DMS 273 treated with DMSO at 0.1 percent for 48 hours (cell line): ENCODE measurements around the gene SDHD.
"Not testable (repeated sequence)": the region's sequence is repeated elsewhere in the genome, so short reads cannot be mapped to it uniquely, and the experiment has no call there.

Experiments used
- DNase-seq: peaks from one replicate; lab custom pipeline; 2025; lab: John Stamatoyannopoulos, UW

SDHD gene

GRCh38 chr11:112086422-112087191, at the start of gene SDHD, which contains the start of gene TIMM8B:
TSS of gene SDHD (plus strand) at chr11:112086873. CDS start at chr11:112086908, 35 bp downstream.
TSS of gene TIMM8B (minus strand) at chr11:112086756. CDS start at chr11:112086723, 33 bp downstream.
- peak; percentile 83 for DNase-seq

- DNase-seq = no peak
Observed at GRCh38 chr11:112037527-112037926, 49.1 kb upstream of the SDHD start.

- no peak for DNase-seq
Observed at GRCh38 chr11:112042161-112042960, 44.3 kb upstream of the SDHD start.

DNA sequence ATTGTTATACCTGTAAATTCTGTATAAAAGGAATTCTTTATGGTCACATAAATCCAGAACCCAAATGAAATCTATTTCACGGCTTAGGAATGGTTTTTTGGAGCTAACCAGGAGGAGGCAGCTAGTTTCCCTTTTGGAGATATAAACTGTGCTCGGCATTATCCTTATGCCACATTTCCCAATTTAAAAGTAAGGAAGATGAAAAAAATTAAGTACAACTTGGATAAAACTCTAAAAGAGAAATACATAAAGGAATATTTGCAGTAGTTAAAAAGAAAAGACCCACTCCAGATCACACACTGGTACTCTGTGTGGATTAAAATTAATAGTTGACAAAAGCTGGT, 43.7 kb upstream of the SDHD start:
- DNase-seq = no peak

GRCh38 chr11:112044961-112045360, 41.7 kb upstream of the SDHD start:
- DNase-seq = no peak

GRCh38 chr11:112046647-112047046, 40.0 kb upstream of the SDHD start:
- not testable (repeated sequence) for DNase-seq

DNA sequence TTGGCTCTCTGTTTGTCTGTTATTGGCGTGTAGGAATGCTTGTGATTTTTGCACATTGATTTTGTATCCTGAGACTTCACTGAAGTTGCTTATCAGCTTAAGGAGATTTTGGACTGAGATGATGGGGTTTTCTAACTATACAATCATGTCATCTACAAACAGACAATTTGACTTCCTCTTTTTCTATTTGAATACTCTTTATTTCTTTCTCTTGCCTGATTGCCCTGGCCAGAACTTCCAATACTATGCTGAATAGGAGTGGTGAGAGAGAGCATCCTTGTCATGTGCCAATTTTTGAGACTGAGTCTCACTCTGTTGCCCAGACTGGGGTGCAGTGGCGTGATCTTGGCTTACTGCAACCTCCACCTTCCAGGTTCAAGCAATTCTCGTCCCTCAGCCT, 38.4 kb upstream of the SDHD start:
- DNase-seq = not testable (repeated sequence)

GRCh38 chr11:112049777-112050176, 36.9 kb upstream of the SDHD start:
- DNase-seq = no peak

GRCh38 chr11:112050721-112051120, 36.0 kb upstream of the SDHD start:
- no peak for DNase-seq

DNA sequence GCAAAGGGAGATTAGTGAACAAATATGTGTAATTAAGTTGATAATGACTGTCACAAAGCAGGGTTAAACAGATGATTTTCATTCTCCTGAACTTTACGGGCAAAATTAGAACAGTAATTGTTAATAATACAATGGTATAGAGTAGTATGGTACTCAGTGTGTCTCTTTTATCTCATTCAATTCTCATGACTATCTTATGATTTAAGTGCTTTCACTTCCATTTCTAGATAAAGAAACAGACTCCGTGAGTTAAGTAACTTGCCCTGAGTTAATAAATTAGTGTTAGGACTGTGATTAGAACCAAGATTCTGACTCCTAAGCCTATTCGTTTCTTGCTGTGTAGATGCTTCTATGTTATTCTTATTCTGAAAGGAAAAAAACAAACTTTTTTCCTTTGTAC, 34.9 kb upstream of the SDHD start:
- DNase-seq = no peak

GRCh38 chr11:112057170-112057569, 29.5 kb upstream of the SDHD start:
- no peak for DNase-seq

- DNase-seq = no peak
Observed at GRCh38 chr11:112058103-112058502, 28.6 kb upstream of the SDHD start.

DNA sequence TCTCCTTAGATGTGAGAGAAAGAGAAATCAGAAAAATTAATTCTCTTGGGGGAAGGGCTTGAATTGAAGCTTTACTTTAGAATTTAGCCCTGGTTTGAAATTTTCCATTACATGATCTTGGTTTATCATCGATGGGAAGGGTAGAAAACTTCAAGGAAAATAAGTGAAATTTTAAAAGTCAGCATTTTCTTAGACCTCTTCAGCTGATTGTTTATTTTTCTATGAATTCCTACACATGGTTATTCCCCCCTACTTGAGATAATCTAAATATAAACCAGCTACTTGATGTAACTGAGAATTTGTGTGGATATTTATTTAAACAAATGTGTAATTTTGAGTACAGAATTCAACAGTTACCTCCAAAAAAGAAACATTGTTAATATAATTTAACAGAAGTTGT, 23.8 kb upstream of the SDHD start:
- no peak for DNase-seq

DNA sequence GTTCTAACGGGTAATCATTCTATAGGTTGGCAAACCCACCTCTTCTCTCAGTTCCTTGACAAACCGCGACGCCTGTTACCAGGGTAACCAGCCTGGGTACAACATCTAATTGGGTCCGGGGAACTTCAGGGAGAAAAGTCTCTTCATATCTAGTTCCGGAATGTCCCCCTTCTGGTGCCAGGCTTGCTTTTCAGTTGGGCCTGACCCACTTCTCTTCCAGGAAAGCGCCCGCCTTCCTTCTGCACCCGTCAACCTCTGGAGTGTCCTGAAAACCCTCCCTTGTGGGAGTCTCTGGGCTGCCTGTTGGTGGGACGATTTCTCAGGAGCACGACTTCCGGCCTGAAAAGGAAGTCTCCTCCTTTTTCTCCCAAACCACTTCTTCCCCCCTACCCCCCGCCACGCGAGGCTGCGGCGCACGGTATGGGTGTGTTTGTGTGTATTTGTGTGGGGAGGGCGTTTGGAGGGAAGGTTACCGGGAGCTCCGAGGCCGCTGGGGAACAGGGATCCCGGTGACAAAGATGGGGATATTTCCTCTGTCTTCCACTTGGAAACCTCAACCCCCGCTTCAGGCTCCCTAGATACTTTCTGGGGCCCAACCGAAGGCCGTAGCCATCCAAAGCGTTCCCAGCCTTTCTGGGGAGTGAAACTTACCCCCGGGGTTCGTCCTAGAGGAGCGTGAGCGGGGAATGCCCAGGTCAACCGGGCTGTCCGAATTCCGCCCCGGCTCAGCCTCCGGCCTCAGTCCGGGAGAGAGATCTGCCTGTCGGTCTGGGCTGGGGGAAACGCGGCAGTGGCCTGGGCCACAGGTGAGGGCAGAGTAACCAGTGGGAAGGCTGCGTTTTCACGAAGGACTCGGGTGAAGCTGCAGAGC, 12.5 kb upstream of the SDHD start, which contains the start of the genes NKAPD1 and PIH1D2:
TSS of gene NKAPD1 (plus strand) at position 359 of the 871 bp plus-strand sequence. CDS start 1,276 bp downstream, outside the sequence.
TSS of gene PIH1D2 (minus strand) at position 77 of the 871 bp plus-strand sequence. CDS start 843 bp downstream, outside the sequence.
- DNase-seq = peak; percentile 51

GRCh38 chr11:112082729-112083128, 3.9 kb upstream of the SDHD start:
- DNase-seq = no peak

- no peak for DNase-seq
Observed at GRCh38 chr11:112085822-112086421, 751 bp upstream of the SDHD start.

GRCh38 chr11:112087212-112087611, 539 bp downstream of the SDHD start:
- no peak for DNase-seq

- not testable (repeated sequence) for DNase-seq
Observed at GRCh38 chr11:112095302-112095701, 8.6 kb downstream of the SDHD start.

- DNase-seq = no peak
Observed at GRCh38 chr11:112096194-112096593, 9.5 kb downstream of the SDHD start.

DNA sequence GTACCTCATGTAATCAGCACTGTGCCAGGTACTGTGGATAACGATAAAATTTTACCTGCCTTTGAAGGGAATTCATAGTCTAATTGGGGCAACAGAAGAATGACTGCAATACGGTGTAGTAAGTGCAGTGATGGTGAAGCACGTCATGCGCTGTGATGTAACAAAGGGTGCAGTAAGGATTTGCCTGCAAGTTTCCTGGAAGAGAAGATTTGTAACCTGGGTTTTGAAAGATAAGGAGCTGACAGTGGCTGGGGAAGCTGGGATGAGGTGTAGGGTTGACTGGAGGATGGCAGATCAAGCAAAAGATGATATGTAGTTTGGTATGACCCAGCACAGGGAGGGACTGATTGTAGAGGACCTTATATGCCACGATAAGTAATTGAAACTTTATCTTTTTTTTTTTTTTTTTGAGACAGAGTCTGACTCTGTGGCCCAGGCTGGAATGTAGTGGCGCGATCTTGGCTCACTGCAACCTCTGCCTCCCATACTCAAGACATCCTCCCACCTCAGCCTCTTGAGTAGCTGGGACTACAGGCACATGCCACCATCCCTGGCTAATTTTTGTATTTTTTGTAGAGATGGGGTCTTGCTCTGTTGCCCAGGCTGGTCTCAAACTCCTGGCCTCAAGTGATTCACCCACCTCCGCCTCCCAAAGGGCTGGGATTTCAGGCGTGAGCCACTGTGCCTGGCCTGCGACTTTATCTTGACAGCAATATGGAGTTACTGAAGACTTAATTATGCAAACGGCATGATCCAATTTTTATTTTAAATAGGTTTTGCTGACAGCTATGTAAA, 11.3 kb downstream of the SDHD start:
- DNase-seq = no peak

- no peak for DNase-seq
Observed at GRCh38 chr11:112100462-112100861, 13.8 kb downstream of the SDHD start.
